MM.1S (cell line): ENCODE results near the gene CFAP68.

Source experiments
- CTCF ChIP-seq: fragments of 300-600 bp; sonication (generic); IDR thresholded peaks from 2 replicates; pipeline ENCODE4 v1.5.1; 2016; ENCODE audit warnings: antibody characterized with exemption, low read length, mixed read lengths
- EZH2 ChIP-seq: fragments of 300-600 bp; sonication (generic); optimal IDR thresholded peaks from 2 replicates; pipeline ENCODE3; 2017; ENCODE audit warnings: low read depth, mild to moderate bottlenecking, antibody characterized with exemption, low read length, mixed read lengths
- EZH2phosphoT487 ChIP-seq: fragments of 300-600 bp; sonication (generic); IDR thresholded peaks from 2 replicates; pipeline ENCODE4 v1.6.1; 2018; ENCODE audit warnings: antibody characterized with exemption, low read length

- no peak for TF ChIP-seq EZH2
- TF ChIP-seq CTCF: no peak
- TF ChIP-seq EZH2phosphoT487: no peak
Observed at GRCh38 chr11:111930472-111930871, 51.1 kb downstream of the CFAP68 start.
